PC-3 (cell line): Measurements from ENCODE around the gene PRR5L. TPM values are rescaled to one million over a fixed set of nuclear protein-coding genes. Genes with fewer than 3 reads are reported as not detected.

Source experiments
- ATAC-seq: fragments of 200-7000 bp; cut with Tn5 transposase; 2 replicates; pipeline ENCODE4 v1.9.1; 2020; ENCODE audit warnings: mild to moderate bottlenecking, moderate library complexity
- BruUV-seq: library from RNA; stranded (reverse); fragments of 400-500 nt; replicated peaks from 2 replicates; lab custom pipeline; 2021; lab: Mats Ljungman, UMichigan
- CTCF ChIA-PET: fragments of 300-600 bp; sonication (Branson Sonifier 250); formaldehyde crosslinking; loops from one replicate; lab custom pipeline; 2022; ENCODE audit warnings: antibody characterized with exemption; lab: Charles Lee
- POLR2A ChIA-PET: fragments of 300-600 bp; sonication (Branson Sonifier 250); formaldehyde crosslinking; loops from one replicate; lab custom pipeline; 2022; ENCODE audit warnings: antibody characterized with exemption; ENCODE audit not compliant: unreplicated experiment; lab: Charles Lee
- DNase-seq: peaks from one replicate; pipeline ENCODE4 v3.0.0-alpha.2; 2015
- H2AFZ ChIP-seq: fragments of 300-600 bp; sonication (generic); 2 replicates; pipeline ENCODE4 v1.6.0; 2016; ENCODE audit warnings: antibody characterized with exemption, low read length
- H3F3A ChIP-seq: fragments of 300-600 bp; sonication (generic); one replicate; pipeline ENCODE4 v1.6.0; 2017; ENCODE audit warnings: antibody characterized with exemption, low read length, control low read depth, mild to moderate bottlenecking; ENCODE audit not compliant: unreplicated experiment
- H3K27ac ChIP-seq: fragments of 300-600 bp; sonication (generic); 2 replicates; pipeline ENCODE4 v1.5.1; 2016; ENCODE audit warnings: mild to moderate bottlenecking, low read length
- H3K27me3 ChIP-seq: fragments of 300-600 bp; sonication (generic); 2 replicates; pipeline ENCODE4 v1.6.1; 2016; ENCODE audit warnings: low read length, mixed read lengths
- H3K36me3 ChIP-seq: fragments of 300-600 bp; sonication (generic); 2 replicates; pipeline ENCODE4 v1.6.1; 2016; ENCODE audit warnings: low read depth, mixed run types, low read length, mixed read lengths
- H3K4me1 ChIP-seq: fragments of 300-600 bp; sonication (generic); 2 replicates; pipeline ENCODE4 v1.5.1; 2016; ENCODE audit warnings: low read length; ENCODE audit not compliant: insufficient read depth
- H3K4me2 ChIP-seq: fragments of 300-600 bp; sonication (generic); 2 replicates; pipeline ENCODE4 v1.6.0; 2016; ENCODE audit warnings: low read length
- H3K4me3 ChIP-seq: fragments of 300-600 bp; sonication (generic); 2 replicates; pipeline ENCODE4 v1.5.1; 2016; ENCODE audit warnings: mild to moderate bottlenecking, low read length, mixed read lengths
- H3K79me2 ChIP-seq: fragments of 300-600 bp; sonication (generic); 2 replicates; pipeline ENCODE4 v1.6.1; 2017; ENCODE audit warnings: low read length, mixed read lengths
- H3K9ac ChIP-seq: fragments of 300-600 bp; sonication (generic); 2 replicates; pipeline ENCODE4 v1.6.0; 2016; ENCODE audit warnings: mild to moderate bottlenecking, low read length
- H3K9me2 ChIP-seq: fragments of 300-600 bp; sonication (generic); replicated peaks from 2 replicates; pipeline ENCODE4 v1.6.1; 2016; ENCODE audit warnings: mixed run types, low read length, mixed read lengths
- H3K9me3 ChIP-seq: fragments of 300-600 bp; sonication (generic); 2 replicates; pipeline ENCODE4 v1.6.1; 2016; ENCODE audit warnings: low read length, mixed read lengths
- H4K20me1 ChIP-seq: fragments of 300-600 bp; sonication (generic); 2 replicates; pipeline ENCODE4 v1.6.1; 2016; ENCODE audit warnings: low read length, mixed read lengths
- EZH2 ChIP-seq: fragments of 300-600 bp; sonication (generic); IDR thresholded peaks from one replicate; pipeline ENCODE4 v1.6.1; 2017; ENCODE audit warnings: antibody characterized with exemption, mild to moderate bottlenecking, low read length; ENCODE audit not compliant: unreplicated experiment
- EZH2phosphoT487 ChIP-seq: fragments of 300-600 bp; sonication (generic); IDR thresholded peaks from 2 replicates; pipeline ENCODE4 v1.6.1; 2018; ENCODE audit warnings: mild to moderate bottlenecking, antibody characterized with exemption, low read length, borderline replicate concordance
- intact Hi-C: fragments of 100-400 bp; cut with micrococcal nuclease; formaldehyde crosslinking; loops from 2 replicates; pipeline ENCODE4 v1.9.0; 2023
- total RNA-seq: library from RNA; depleted of rRNA; stranded (reverse); fragments of >200 nt; gene quantifications from 2 replicates; pipeline ENCODE4 v1.2.3, GENCODE V29; 2014
- TF ChIP-seq, protein P1 (sequence below): fragments of 300-600 bp; sonication (generic); conservative IDR thresholded peaks from 2 replicates; pipeline ENCODE4 v1.5.1; 2017; ENCODE audit warnings: antibody characterized with exemption, low read depth, mild to moderate bottlenecking, low read length

Gene PRR5L
- total RNA-seq, 1 experiment from 2014 or later = 4.7 TPM

DNA sequence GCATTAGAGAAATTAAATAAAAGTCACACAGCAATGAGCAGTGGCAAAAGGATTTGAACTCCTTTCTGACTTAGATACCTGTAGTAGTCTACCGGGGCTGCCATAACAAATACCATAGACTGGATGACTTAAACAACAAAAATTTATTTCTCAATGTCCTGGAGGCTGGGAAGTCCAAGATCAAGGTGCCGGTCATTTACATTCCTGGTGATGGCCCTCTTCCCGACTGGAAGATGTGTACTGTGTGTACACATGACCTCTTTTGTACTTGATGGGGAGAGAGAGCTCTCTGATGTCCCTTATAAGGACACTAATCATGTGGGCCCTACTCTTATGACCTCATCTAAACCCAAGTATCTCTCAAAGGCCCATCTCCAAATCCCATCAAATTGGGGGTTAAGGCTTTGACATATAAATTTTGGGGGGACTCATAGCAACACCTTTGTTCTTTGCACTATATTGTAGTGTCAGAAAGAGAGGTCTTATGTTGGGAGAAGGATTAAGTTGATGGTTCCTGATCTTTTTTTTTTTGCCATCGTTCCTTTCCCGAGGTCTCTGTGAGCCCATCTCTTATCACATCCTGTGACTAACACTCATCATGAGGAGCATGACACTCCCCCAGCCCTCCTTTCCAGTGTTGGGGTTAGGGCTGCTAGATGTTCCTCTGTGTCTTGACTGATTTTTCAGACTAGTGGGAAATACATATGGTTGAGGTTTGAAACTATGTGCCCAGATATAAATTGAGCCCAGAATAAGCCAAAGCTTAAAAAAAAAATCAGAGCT is 109.7 kb downstream of the PRR5L start:
- H3K4me2 ChIP-seq = no peak overlapping the region
- H3K9ac ChIP-seq = no peak overlapping the region
- ATAC-seq (no peak), DNase-seq (no peak)
- intact Hi-C loops = no loop called here
- POLR2A ChIA-PET = no interaction called here
- no peaks in the 10 kb centered on the region for H4K20me1 ChIP-seq
- H3F3A ChIP-seq = no peaks in the 10 kb centered on the region
- H3K27ac ChIP-seq = no peak overlapping the region
- H3K4me3 ChIP-seq = no peak overlapping the region
- H3K9me3 ChIP-seq = no peaks in the 10 kb centered on the region
- BruUV-seq = no TSS peak
- TF ChIP-seq, protein P1, sequence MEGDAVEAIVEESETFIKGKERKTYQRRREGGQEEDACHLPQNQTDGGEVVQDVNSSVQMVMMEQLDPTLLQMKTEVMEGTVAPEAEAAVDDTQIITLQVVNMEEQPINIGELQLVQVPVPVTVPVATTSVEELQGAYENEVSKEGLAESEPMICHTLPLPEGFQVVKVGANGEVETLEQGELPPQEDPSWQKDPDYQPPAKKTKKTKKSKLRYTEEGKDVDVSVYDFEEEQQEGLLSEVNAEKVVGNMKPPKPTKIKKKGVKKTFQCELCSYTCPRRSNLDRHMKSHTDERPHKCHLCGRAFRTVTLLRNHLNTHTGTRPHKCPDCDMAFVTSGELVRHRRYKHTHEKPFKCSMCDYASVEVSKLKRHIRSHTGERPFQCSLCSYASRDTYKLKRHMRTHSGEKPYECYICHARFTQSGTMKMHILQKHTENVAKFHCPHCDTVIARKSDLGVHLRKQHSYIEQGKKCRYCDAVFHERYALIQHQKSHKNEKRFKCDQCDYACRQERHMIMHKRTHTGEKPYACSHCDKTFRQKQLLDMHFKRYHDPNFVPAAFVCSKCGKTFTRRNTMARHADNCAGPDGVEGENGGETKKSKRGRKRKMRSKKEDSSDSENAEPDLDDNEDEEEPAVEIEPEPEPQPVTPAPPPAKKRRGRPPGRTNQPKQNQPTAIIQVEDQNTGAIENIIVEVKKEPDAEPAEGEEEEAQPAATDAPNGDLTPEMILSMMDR = no peak
- TF ChIP-seq EZH2phosphoT487 = no peak
- TF ChIP-seq EZH2 = no peak
- H3K36me3 ChIP-seq = no peaks in the 10 kb centered on the region
- H3K4me1 ChIP-seq = no peaks in the 10 kb centered on the region
- H3K27me3 ChIP-seq = no peaks in the 10 kb centered on the region
- no peaks in the 10 kb centered on the region for H3K9me2 ChIP-seq
- H3K79me2 ChIP-seq = no peaks in the 10 kb centered on the region
- H2AFZ ChIP-seq = no peak overlapping the region
- CTCF ChIA-PET = no interaction called here

DNA sequence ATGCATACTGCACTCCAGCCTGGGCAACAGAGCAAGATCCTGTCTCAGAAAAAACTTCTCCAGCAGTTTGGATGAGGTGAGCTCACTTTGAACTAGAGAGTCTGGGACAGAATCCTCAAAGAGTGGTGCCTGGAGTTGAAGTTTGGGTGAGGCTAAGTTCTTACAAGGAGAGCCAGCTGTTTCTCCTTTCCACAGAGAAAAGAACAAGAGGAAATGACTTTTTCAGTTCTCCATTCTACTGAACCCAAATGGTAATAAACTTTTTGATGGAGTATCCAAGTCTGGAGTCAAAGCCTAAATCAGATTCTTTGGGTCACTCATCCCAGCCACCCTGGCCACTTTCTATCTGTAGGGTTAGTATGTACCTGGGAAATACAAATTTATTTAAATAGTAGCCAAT is 111.3 kb downstream of the PRR5L start:
- Histone ChIP-seq H3K9ac (no peak overlapping the region), H3K9me3 (no peaks in the 10 kb centered on the region), H3K4me3 (no peak overlapping the region), H3K4me1 (no peaks in the 10 kb centered on the region), H3K27me3 (no peaks in the 10 kb centered on the region), H4K20me1 (no peaks in the 10 kb centered on the region), H3K4me2 (no peak overlapping the region), H3K79me2 (no peaks in the 10 kb centered on the region), H3K36me3 (no peaks in the 10 kb centered on the region), H3K27ac (no peak overlapping the region), H3F3A (no peaks in the 10 kb centered on the region), H3K9me2 (no peaks in the 10 kb centered on the region), H2AFZ (no peak overlapping the region)
- no peak for DNase-seq
- TF ChIP-seq EZH2 (no peak), EZH2phosphoT487 (no peak)
- TF ChIP-seq, protein P1 = no peak
- ATAC-seq = no peak
- ChIA-PET POLR2A (interaction anchor here (0.6 kb wide), 1 partner anchor 8 kb away, joined by 4 read pairs; no protein-coding TSS in a partner anchor), CTCF (no interaction called here)
- intact Hi-C loops = no loop called here
- no TSS peak for BruUV-seq

DNA sequence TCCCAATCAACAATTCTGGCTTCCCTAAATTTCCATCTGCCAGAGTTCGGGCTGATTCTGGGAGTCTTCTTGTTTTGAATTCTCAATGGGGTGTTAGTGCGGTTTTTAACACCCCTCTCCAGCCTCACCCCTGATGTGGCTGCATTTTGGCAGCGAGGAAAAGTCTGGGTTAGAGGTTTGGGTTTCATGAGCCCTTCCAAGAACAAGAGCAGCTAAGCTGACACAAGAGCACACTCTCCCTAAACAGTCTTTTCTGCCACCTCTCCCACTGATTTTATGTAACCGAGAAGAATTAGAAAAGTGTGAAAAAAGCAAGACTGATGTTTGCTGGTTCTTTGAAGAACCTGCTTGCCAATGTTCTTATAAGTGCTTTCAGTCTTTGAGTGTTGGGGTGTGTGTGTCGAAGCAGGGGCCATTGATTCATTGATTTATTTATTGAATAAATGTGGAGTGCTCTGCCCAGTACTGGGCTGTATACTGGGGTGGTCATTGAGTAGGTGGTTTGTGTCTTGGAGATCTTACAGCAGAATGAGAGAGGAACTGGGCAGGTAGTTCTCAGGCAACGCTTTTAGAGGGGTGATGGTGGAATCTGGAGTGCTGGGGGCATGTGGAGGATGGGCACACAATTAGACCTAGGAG is 112.5 kb downstream of the PRR5L start:
- ATAC-seq = no peak
- TF ChIP-seq EZH2 (no peak), EZH2phosphoT487 (no peak)
- TF ChIP-seq, protein P1 = no peak
- no TSS peak for BruUV-seq
- Histone ChIP-seq H2AFZ (no peak overlapping the region), H3K27ac (no peak overlapping the region), H3K4me3 (no peak overlapping the region), H3K79me2 (no peaks in the 10 kb centered on the region), H3F3A (no peaks in the 10 kb centered on the region), H3K4me1 (no peaks in the 10 kb centered on the region), H3K9me2 (no peaks in the 10 kb centered on the region), H4K20me1 (no peaks in the 10 kb centered on the region), H3K4me2 (no peak overlapping the region), H3K9me3 (no peaks in the 10 kb centered on the region), H3K27me3 (no peaks in the 10 kb centered on the region), H3K36me3 (no peaks in the 10 kb centered on the region), H3K9ac (no peak overlapping the region)
- CTCF ChIA-PET = no interaction called here
- no peak for DNase-seq
- POLR2A ChIA-PET = no interaction called here
- intact Hi-C loops = no loop called here
